Gastroesophageal sphincter (tissue), 4 donors: ENCODE data around the gene ANK3. TPM values are rescaled to one million over a fixed set of nuclear protein-coding genes. Genes with fewer than 3 reads are reported as not detected.

ENCODE experiments used
- ATAC-seq: fragments of 150-250 bp; one replicate; pipeline ENCODE4 v1.9.1; 2016; ENCODE audit warnings: mild to moderate bottlenecking, moderate library complexity
- H3K27ac ChIP-seq, 4 donors: fragments of 200-600 bp; sonication (generic) in 3 of 4; 1 replicate in 3 of 4; 2 replicates in 1 of 4; pipeline ENCODE4 v1.5.1; 2016 to 2019
- H3K27me3 ChIP-seq: fragments of 200-600 bp; sonication (generic); one replicate; pipeline ENCODE4 v1.5.1; 2019
- H3K36me3 ChIP-seq, 2 donors: fragments of 200-600 bp; sonication (generic); one replicate each; pipeline ENCODE4 v1.5.1; 2019; ENCODE audit warnings: control low read depth in 1 of 2
- H3K4me1 ChIP-seq, 3 donors: fragments of 200-600 bp; sonication (generic); 1 replicate in 2 of 3; 2 replicates in 1 of 3; pipeline ENCODE4 v1.5.1; 2016 to 2019; ENCODE audit warnings: control low read depth in 2 of 3
- H3K4me3 ChIP-seq, 2 donors: fragments of 200-600 bp; sonication (generic); one replicate each; pipeline ENCODE4 v1.5.1; 2019; ENCODE audit warnings: mild to moderate bottlenecking in 1 of 2, moderate library complexity in 1 of 2
- H3K9me3 ChIP-seq, 3 donors: fragments of 200-600 bp; sonication (generic); one replicate each; pipeline ENCODE4 v1.5.1; 2017 to 2019; ENCODE audit warnings: control low read depth in 2 of 3
- CTCF ChIP-seq, 4 experiments: fragments of 200-600 bp in 2 of 4; fragments of 450-650 bp in 2 of 4; sonication (generic) in 1 of 4; IDR thresholded peaks; one replicate each; pipeline ENCODE4 v1.5.1; 2017 to 2019; ENCODE audit warnings: antibody characterized with exemption in 4 of 4, mild to moderate bottlenecking in 2 of 4, moderate library complexity in 2 of 4
- EP300 ChIP-seq: sonication (generic); formaldehyde crosslinking; IDR thresholded peaks from one replicate; pipeline ENCODE4 v1.6.1; 2017; ENCODE audit warnings: antibody characterized with exemption, mild to moderate bottlenecking
- POLR2A ChIP-seq, 2 donors: fragments of 450-650 bp; IDR thresholded peaks; one replicate each; pipeline ENCODE4 v1.6.1; 2017; ENCODE audit warnings: antibody characterized with exemption in 2 of 2, mild to moderate bottlenecking in 2 of 2, moderate library complexity in 1 of 2
- POLR2AphosphoS5 ChIP-seq: sonication (generic); formaldehyde crosslinking; IDR thresholded peaks from one replicate; pipeline ENCODE4 v1.6.1; 2017; ENCODE audit warnings: antibody characterized with exemption
- WGBS, 2 donors: methylation state at CpG; one replicate each; pipeline ENCODE4 v1.1.5; 2018; ENCODE audit warnings: low coverage in 1 of 2; 5-methylcytosine and 5-hydroxymethylcytosine counted together
- total RNA-seq, 4 donors: library from RNA; depleted of rRNA; stranded (reverse); fragments of >200 nt; gene quantifications; one replicate each; pipeline ENCODE4 v1.1.0, GENCODE V29; 2016

The ANK3 gene
- total RNA-seq, 4 donors from 2014 or later, result 21.1 to 61.5 (median 38.9) TPM

DNA sequence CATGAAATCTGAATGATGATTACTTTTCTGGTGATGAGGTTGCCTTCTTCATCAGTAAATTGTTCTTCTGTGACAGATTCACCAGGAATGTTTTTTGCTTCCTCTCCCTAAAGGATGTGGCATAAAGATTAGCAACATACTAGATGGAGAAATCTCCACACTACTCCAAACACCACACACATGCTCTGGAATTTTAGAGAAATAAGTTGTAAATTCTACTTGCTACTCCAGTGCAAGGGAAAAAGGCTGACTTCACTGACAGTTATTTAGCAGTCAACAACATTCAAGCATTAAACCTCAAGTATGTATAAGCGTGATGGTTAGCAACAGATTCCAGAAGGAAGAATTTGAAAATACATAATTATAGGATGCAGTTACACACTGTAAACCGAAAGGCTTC lies 345.4 kb downstream of the ANK3 start:
- no peak overlapping the region for H3K27ac ChIP-seq
- no peaks in the 10 kb centered on the region for H3K27me3 ChIP-seq
- ATAC-seq, result no peak
- TF ChIP-seq CTCF (IDR thresholded peaks at IDR 0.05), result no peak
- TF ChIP-seq EP300, result no peak
- TF ChIP-seq POLR2A (IDR thresholded peaks at IDR 0.05), result no peak
- no peak for TF ChIP-seq POLR2AphosphoS5
- no peaks in the 10 kb centered on the region for H3K36me3 ChIP-seq
- peaks cover 6 to 53% (median 10%) of the 10 kb centered on the region in 3 donors for H3K4me1 ChIP-seq
- WGBS, 2 donors, result 90 to 100% methylated on average over 2 of the region's 2 CpGs
- H3K9me3 ChIP-seq, result no peaks in the 10 kb centered on the region
- H3K4me3 ChIP-seq, result no peak overlapping the region

GRCh38 chr10:60043561-60044241 lies 346.0 kb downstream of the ANK3 start:
- H3K36me3 ChIP-seq, result no peaks in the 10 kb centered on the region
- H3K4me1 ChIP-seq, result peaks cover 6 to 53% (median 10%) of the 10 kb centered on the region in 3 donors
- TF ChIP-seq POLR2AphosphoS5 (no peak), POLR2A (IDR thresholded peaks at IDR 0.05) (no peak), CTCF (IDR thresholded peaks at IDR 0.05) (no peak), EP300 (no peak)
- no peaks in the 10 kb centered on the region for H3K9me3 ChIP-seq
- H3K4me3 ChIP-seq, result no peak overlapping the region
- no peak for ATAC-seq
- H3K27ac ChIP-seq, result no peak overlapping the region
- no peaks in the 10 kb centered on the region for H3K27me3 ChIP-seq
- WGBS, 2 donors, result 56 to 73% methylated on average over 6 of the region's 6 CpGs

DNA sequence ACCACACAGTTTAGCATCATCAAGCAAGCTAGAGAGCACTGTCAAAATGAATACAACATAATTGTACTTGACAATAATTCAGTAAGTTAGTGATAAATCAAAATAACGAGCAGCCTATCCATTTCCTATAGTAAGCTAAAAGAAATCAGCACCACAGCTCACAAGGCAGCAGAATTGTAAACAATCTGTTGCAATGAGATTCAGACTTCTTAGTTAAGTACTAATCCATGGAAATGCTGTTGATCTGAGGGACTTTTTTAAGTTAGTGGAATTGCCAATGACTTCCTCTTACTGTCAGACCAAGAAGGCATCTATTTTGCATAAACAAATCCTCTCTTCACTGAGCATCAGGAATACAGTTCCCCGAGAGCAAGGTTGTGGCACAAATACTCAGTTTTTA lies 346.8 kb downstream of the ANK3 start:
- no peak overlapping the region for H3K4me3 ChIP-seq
- ATAC-seq, result no peak
- TF ChIP-seq POLR2AphosphoS5 (no peak), CTCF (IDR thresholded peaks at IDR 0.05) (no peak), EP300 (no peak), POLR2A (IDR thresholded peaks at IDR 0.05) (no peak)
- WGBS, 2 donors, result 42 to 54% methylated on average over 2 of the region's 2 CpGs
- no peaks in the 10 kb centered on the region for H3K36me3 ChIP-seq
- no peak overlapping the region for H3K27ac ChIP-seq
- no peaks in the 10 kb centered on the region for H3K27me3 ChIP-seq
- peaks cover 6 to 51% (median 10%) of the 10 kb centered on the region in 3 donors for H3K4me1 ChIP-seq
- H3K9me3 ChIP-seq, result no peaks in the 10 kb centered on the region

DNA sequence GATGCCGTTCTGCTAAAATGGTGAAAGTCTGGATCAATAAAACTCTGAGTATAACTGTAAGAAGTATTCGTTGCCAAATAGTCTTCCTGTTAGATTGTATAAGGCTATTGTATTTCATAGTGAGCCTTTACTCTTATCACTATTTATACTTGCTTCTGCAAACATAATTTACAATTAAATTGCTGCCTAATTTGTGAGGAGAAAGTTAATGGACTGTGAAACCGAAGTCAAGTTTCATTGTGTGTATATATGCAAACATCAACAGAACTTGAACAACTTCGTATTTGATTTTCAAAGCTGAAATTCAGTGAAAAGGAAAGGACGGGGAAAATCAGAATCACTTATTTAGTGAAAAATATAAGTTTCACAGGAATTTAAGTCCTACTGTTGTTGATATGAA lies 347.4 kb downstream of the ANK3 start:
- no peak overlapping the region for H3K4me3 ChIP-seq
- WGBS, 2 donors, result 47 to 66% methylated on average over 5 of the region's 5 CpGs
- TF ChIP-seq POLR2AphosphoS5 (no peak), POLR2A (IDR thresholded peaks at IDR 0.05) (no peak), EP300 (no peak), CTCF (IDR thresholded peaks at IDR 0.05) (no peak)
- H3K36me3 ChIP-seq, result no peaks in the 10 kb centered on the region
- no peaks in the 10 kb centered on the region for H3K27me3 ChIP-seq
- no peak for ATAC-seq
- peak overlapping the region in 1 of 4 donors; percentile 42 for H3K27ac ChIP-seq
- no peaks in the 10 kb centered on the region for H3K9me3 ChIP-seq
- peaks cover 6 to 50% (median 10%) of the 10 kb centered on the region in 3 donors for H3K4me1 ChIP-seq

DNA sequence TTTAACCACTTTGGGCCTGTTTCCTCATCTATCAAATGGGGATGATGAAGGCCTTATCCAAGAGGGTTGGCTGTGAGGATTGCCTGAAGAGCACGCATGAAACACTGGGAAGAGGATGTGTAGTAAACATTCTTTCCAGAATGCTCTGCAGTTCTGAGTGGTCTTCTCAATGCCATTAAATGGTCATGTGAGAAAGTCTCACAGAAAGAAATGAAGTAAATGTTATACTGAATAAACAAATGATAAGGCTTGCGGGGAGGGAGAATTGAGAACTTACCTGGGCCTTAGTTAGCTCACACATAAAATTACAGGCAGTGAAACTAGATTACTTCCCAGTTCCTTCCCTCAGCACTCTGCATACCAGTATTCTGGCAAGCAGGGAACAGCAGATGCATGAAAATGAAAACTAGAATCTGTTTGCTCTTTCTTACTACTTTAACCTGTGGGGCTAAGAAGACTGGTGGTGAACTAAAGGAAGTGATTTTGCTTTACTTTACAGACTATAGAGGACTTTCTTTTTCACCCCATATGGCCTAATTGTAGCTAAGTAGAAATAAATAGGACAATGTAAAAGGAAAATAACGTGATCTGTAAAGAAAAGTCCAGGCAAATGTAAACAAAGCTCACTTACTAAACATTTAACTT lies 348.1 kb downstream of the ANK3 start:
- H3K36me3 ChIP-seq, result no peaks in the 10 kb centered on the region
- H3K4me3 ChIP-seq, result no peak overlapping the region
- no peaks in the 10 kb centered on the region for H3K27me3 ChIP-seq
- TF ChIP-seq EP300, result no peak
- no peak for TF ChIP-seq POLR2A (IDR thresholded peaks at IDR 0.05)
- TF ChIP-seq CTCF (IDR thresholded peaks at IDR 0.05), result no peak
- no peak for TF ChIP-seq POLR2AphosphoS5
- H3K4me1 ChIP-seq, result peaks cover 6 to 50% (median 10%) of the 10 kb centered on the region in 3 donors
- peak overlapping the region in 2 of 4 donors; percentile 23 to 42 for H3K27ac ChIP-seq
- no peaks in the 10 kb centered on the region for H3K9me3 ChIP-seq
- 32 to 74% methylated on average over 3 of the region's 3 CpGs for WGBS, 2 donors
- no peak for ATAC-seq
